GM23338 (cell line): ENCODE results near the gene LRRC3. TPM values are rescaled to one million over a fixed set of nuclear protein-coding genes. Genes with fewer than 3 reads are reported as not detected.

Experiments used
- ATAC-seq: fragments of 200-7000 bp; cut with Tn5 transposase; 3 replicates; pipeline ENCODE4 v1.9.1; 2020
- DNase-seq: peaks from one replicate; pipeline ENCODE4 v3.0.0-alpha.2; 2015; ENCODE audit warnings: low spot score
- H2AFZ ChIP-seq: fragments of 200-600 bp; sonication (generic); 2 replicates; pipeline ENCODE4 v1.8.0; 2016; ENCODE audit warnings: antibody characterized with exemption, mild to moderate bottlenecking, moderate library complexity
- H3F3A ChIP-seq: fragments of 200-600 bp; sonication (generic); replicated peaks from 2 replicates; pipeline ENCODE4 v1.8.0; 2017; ENCODE audit warnings: antibody characterized with exemption, mixed run types, low read depth
- H3K27ac ChIP-seq: fragments of 200-600 bp; sonication (generic); 2 replicates; pipeline ENCODE4 v1.6.1; 2016; ENCODE audit warnings: low read depth
- H3K27me3 ChIP-seq: fragments of 200-600 bp; sonication (generic); 2 replicates; pipeline ENCODE4 v1.8.0; 2016; ENCODE audit warnings: mild to moderate bottlenecking, mixed run types, moderate library complexity; ENCODE audit not compliant: insufficient read depth
- H3K36me3 ChIP-seq: fragments of 200-600 bp; sonication (generic); 2 replicates; pipeline ENCODE4 v1.8.0; 2016; ENCODE audit warnings: mild to moderate bottlenecking; ENCODE audit not compliant: insufficient read depth
- H3K4me1 ChIP-seq: fragments of 200-600 bp; sonication (generic); 2 replicates; pipeline ENCODE4 v1.8.0; 2016; ENCODE audit warnings: mild to moderate bottlenecking, moderate library complexity; ENCODE audit not compliant: insufficient read depth
- H3K4me2 ChIP-seq: fragments of 200-600 bp; sonication (generic); 2 replicates; pipeline ENCODE4 v1.7.1; 2017; ENCODE audit warnings: mixed run types
- H3K4me3 ChIP-seq: fragments of 200-600 bp; sonication (generic); 2 replicates; pipeline ENCODE4 v1.6.1; 2016; ENCODE audit warnings: mixed run types
- H3K79me2 ChIP-seq: fragments of 200-600 bp; sonication (generic); replicated peaks from 2 replicates; pipeline ENCODE4 v1.8.0; 2017; ENCODE audit warnings: mild to moderate bottlenecking; ENCODE audit not compliant: insufficient read depth
- H3K9me2 ChIP-seq: fragments of 200-600 bp; sonication (generic); 2 replicates; pipeline ENCODE4 v1.8.0; 2017; ENCODE audit not compliant: insufficient read depth
- H4K20me1 ChIP-seq: fragments of 200-600 bp; sonication (generic); replicated peaks from 2 replicates; pipeline ENCODE4 v1.8.0; 2017; ENCODE audit warnings: mild to moderate bottlenecking; ENCODE audit not compliant: insufficient read depth
- H3K27ac Mint-ChIP-seq: 2 replicates; pipeline ENCODE4 v1.8.0; 2020; ENCODE audit warnings: inconsistent platforms, mild to moderate bottlenecking, moderate library complexity, mixed read lengths
- H3K27me3 Mint-ChIP-seq: 3 replicates; pipeline ENCODE4 v1.8.0; 2022; ENCODE audit warnings: low read depth, mild to moderate bottlenecking, moderate library complexity, mixed read lengths, inconsistent platforms; ENCODE audit not compliant: insufficient read depth, poor library complexity
- H3K36me3 Mint-ChIP-seq: 3 replicates; pipeline ENCODE4 v1.8.0; 2021; ENCODE audit warnings: low read depth, mild to moderate bottlenecking, inconsistent platforms, moderate library complexity, mixed read lengths
- H3K4me1 Mint-ChIP-seq: 3 replicates; pipeline ENCODE4 v1.8.0; 2020; ENCODE audit warnings: mild to moderate bottlenecking, inconsistent platforms, mixed read lengths
- H3K4me3 Mint-ChIP-seq: 3 replicates; pipeline ENCODE4 v1.8.0; 2021; ENCODE audit warnings: moderate library complexity, mild to moderate bottlenecking, inconsistent platforms, mixed read lengths
- H3K9me3 Mint-ChIP-seq: 3 replicates; pipeline ENCODE4 v1.8.0; 2020; ENCODE audit warnings: moderate library complexity, mild to moderate bottlenecking, inconsistent platforms, mixed read lengths
- CREB1 ChIP-seq: fragments of 250-450 bp; sonication (Bioruptor Pico); IDR thresholded peaks from 2 replicates; pipeline ENCODE4 v1.5.0; 2020; ENCODE audit warnings: low read depth, mild to moderate bottlenecking, moderate library complexity
- EZH2 ChIP-seq: fragments of 200-600 bp; sonication (generic); IDR thresholded peaks from one replicate; pipeline ENCODE4 v1.8.0; 2017; ENCODE audit warnings: antibody characterized with exemption, mild to moderate bottlenecking, low read depth; ENCODE audit not compliant: unreplicated experiment
- EZH2phosphoT487 ChIP-seq: fragments of 200-600 bp; sonication (generic); IDR thresholded peaks from one replicate; pipeline ENCODE4 v1.8.1; 2018; ENCODE audit warnings: antibody characterized with exemption; ENCODE audit not compliant: unreplicated experiment
- JUNB ChIP-seq: IDR thresholded peaks from one replicate; pipeline ENCODE4 v1.6.1; 2016; ENCODE audit warnings: antibody characterized with exemption; ENCODE audit not compliant: unreplicated experiment
- NANOG ChIP-seq: IDR thresholded peaks from 2 replicates; pipeline ENCODE4 v1.6.1; 2016; ENCODE audit warnings: antibody characterized with exemption, borderline replicate concordance
- POLR2AphosphoS5 ChIP-seq: IDR thresholded peaks from 2 replicates; pipeline ENCODE4 v1.6.1; 2016; ENCODE audit warnings: antibody characterized with exemption, low read depth
- STAT1 ChIP-seq: IDR thresholded peaks from one replicate; pipeline ENCODE4 v1.6.1; 2016; ENCODE audit warnings: antibody characterized with exemption; ENCODE audit not compliant: unreplicated experiment
- ZNF331 ChIP-seq: fragments of 250-450 bp; sonication (Bioruptor Pico); IDR thresholded peaks from 2 replicates; pipeline ENCODE4 v1.5.0; 2020; ENCODE audit warnings: low read depth, mild to moderate bottlenecking, moderate library complexity
- polyA plus RNA-seq: library from polyadenylated mRNA; unstranded; fragments of >200 nt; fragmentation: Nextera tagmentation; extraction: Ambion mirVana; gene quantifications from 2 replicates; pipeline ENCODE4 v1.2.1, GENCODE V29; 2016
- total RNA-seq: library from RNA; depleted of rRNA; stranded (reverse); fragments of >200 nt; shearing (Covaris generic); gene quantifications from 2 replicates; pipeline ENCODE4 v1.2.3, GENCODE V29; 2014
- TF ChIP-seq, protein P1 (sequence below): IDR thresholded peaks from one replicate; pipeline ENCODE4 v1.6.1; 2018; ENCODE audit warnings: antibody characterized with exemption; ENCODE audit not compliant: unreplicated experiment
- TF ChIP-seq, protein P2 (sequence below): IDR thresholded peaks from 2 replicates; pipeline ENCODE4 v1.6.1; 2016; ENCODE audit warnings: antibody characterized with exemption
- TF ChIP-seq, protein P3 (sequence below), 2 experiments: fragments of 200-600 bp in 1 of 2; sonication (generic) in 1 of 2; conservative IDR thresholded peaks; 2 replicates each; pipeline versions ENCODE4 v1.5.1 to v1.6.1; 2016 to 2017; ENCODE audit warnings: antibody characterized with exemption in 2 of 2, low read depth in 2 of 2, mild to moderate bottlenecking in 2 of 2, moderate library complexity in 1 of 2

The LRRC3 gene
- total and polyA plus RNA-seq, 2 experiments from 2014 or later = 0.95 to 6.8 TPM

DNA sequence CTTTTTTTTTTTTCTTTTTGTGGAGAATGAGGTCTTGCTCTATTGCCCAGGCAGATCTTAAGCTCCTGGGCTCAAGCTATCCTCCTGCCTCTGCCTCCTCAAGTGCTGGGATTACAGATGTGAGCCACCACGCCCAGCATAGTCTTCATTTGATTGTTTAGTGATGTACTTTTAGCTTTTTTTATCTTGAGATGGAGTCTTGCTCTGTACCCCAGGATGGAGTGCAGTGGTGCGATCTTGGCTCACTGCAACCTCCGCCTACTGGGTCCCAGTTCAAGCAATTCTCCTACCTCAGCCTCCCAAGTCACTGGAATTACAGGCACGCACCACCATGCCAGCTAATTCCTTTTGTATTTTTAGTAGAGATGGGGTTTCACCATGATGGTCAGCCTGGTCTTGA is 24.0 kb upstream of the LRRC3 start:
- H3K27me3 ChIP-seq = no peaks in the 10 kb centered on the region
- no peak for TF ChIP-seq NANOG
- TF ChIP-seq, protein P1, sequence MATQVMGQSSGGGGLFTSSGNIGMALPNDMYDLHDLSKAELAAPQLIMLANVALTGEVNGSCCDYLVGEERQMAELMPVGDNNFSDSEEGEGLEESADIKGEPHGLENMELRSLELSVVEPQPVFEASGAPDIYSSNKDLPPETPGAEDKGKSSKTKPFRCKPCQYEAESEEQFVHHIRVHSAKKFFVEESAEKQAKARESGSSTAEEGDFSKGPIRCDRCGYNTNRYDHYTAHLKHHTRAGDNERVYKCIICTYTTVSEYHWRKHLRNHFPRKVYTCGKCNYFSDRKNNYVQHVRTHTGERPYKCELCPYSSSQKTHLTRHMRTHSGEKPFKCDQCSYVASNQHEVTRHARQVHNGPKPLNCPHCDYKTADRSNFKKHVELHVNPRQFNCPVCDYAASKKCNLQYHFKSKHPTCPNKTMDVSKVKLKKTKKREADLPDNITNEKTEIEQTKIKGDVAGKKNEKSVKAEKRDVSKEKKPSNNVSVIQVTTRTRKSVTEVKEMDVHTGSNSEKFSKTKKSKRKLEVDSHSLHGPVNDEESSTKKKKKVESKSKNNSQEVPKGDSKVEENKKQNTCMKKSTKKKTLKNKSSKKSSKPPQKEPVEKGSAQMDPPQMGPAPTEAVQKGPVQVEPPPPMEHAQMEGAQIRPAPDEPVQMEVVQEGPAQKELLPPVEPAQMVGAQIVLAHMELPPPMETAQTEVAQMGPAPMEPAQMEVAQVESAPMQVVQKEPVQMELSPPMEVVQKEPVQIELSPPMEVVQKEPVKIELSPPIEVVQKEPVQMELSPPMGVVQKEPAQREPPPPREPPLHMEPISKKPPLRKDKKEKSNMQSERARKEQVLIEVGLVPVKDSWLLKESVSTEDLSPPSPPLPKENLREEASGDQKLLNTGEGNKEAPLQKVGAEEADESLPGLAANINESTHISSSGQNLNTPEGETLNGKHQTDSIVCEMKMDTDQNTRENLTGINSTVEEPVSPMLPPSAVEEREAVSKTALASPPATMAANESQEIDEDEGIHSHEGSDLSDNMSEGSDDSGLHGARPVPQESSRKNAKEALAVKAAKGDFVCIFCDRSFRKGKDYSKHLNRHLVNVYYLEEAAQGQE = no peak
- TF ChIP-seq, protein P2, sequence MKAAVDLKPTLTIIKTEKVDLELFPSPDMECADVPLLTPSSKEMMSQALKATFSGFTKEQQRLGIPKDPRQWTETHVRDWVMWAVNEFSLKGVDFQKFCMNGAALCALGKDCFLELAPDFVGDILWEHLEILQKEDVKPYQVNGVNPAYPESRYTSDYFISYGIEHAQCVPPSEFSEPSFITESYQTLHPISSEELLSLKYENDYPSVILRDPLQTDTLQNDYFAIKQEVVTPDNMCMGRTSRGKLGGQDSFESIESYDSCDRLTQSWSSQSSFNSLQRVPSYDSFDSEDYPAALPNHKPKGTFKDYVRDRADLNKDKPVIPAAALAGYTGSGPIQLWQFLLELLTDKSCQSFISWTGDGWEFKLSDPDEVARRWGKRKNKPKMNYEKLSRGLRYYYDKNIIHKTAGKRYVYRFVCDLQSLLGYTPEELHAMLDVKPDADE = no peak
- DNase-seq = no peak
- no peaks in the 10 kb centered on the region for H3K4me1 Mint-ChIP-seq
- H3K36me3 Mint-ChIP-seq = peaks cover 4% of the 10 kb centered on the region; the same call in 1 of the 3 replicates
- H3K9me2 ChIP-seq = no peaks in the 10 kb centered on the region
- H3K79me2 ChIP-seq = no peaks in the 10 kb centered on the region
- no peak overlapping the region for H3K4me3 Mint-ChIP-seq
- no peak overlapping the region for H3K27ac Mint-ChIP-seq
- H3K4me1 ChIP-seq = no peaks in the 10 kb centered on the region
- H3K4me2 ChIP-seq = no peak overlapping the region
- H4K20me1 ChIP-seq = no peaks in the 10 kb centered on the region
- ATAC-seq = no peak
- no peak overlapping the region for H2AFZ ChIP-seq
- H3K9me3 Mint-ChIP-seq = peaks cover 17% of the 10 kb centered on the region; the same call in 2 of the 3 replicates
- H3K27me3 Mint-ChIP-seq = peaks cover 4% of the 10 kb centered on the region
- H3K36me3 ChIP-seq = no peaks in the 10 kb centered on the region
- H3K27ac ChIP-seq = no peak overlapping the region
- no peak overlapping the region for H3K4me3 ChIP-seq
- no peaks in the 10 kb centered on the region for H3F3A ChIP-seq

DNA sequence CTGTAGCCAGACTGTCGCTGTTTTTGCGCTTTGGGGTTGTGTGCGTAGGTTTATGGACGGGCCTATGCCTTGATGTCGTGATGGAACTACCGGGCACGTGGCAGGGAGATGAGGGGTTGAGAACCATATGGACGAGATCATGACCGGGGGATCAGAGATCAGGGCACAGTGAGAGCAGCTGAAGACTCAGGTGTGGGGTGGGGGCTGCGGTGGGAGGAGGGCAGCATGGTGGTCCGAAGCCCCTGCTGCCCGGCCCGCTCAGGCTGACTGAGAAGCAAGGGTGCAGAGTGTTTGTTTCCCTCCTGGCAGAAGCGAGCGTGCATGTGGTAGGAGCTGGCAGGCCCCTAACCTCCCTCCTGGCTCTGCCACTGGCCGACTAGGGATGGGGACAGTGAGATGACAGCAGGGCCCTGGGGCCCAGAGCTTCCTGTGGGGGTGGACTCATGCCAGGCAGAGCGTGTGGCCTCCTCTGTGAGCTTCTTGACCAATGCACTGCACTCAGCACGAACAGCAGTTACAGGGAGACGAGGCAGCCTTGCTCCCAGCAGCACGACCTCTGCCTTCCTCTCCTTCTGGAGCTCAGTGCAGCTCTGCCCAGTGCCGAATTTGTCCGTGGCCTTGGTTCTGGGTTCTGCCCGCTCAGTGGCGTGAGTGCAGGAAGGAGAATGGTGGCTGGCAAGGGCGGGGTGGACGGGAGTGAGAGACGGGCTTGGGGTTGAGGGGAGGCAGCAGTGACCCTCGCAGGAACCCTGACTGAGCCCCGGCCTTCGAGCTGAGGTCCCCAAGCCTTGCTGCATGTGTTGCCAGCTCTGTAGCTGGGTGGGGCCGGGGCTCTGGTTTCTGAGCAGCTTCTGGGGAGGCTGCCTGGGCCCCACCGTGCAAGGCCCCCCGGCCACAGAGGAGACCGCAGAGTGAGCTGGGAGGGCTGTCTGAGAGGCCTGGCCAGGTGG is 22.2 kb upstream of the LRRC3 start:
- H3K4me2 ChIP-seq = no peak overlapping the region
- no peak overlapping the region for H3K4me3 ChIP-seq
- H3K27me3 Mint-ChIP-seq = peaks cover 4% of the 10 kb centered on the region
- H3K27me3 ChIP-seq = no peaks in the 10 kb centered on the region
- no peaks in the 10 kb centered on the region for H3K36me3 ChIP-seq
- H2AFZ ChIP-seq = no peak overlapping the region
- no peak overlapping the region for H3K27ac ChIP-seq
- H3K36me3 Mint-ChIP-seq = peaks cover 4% of the 10 kb centered on the region; the same call in 1 of the 3 replicates
- H3K27ac Mint-ChIP-seq = no peak overlapping the region
- H3K9me3 Mint-ChIP-seq = peaks cover 17% of the 10 kb centered on the region; the same call in 2 of the 3 replicates
- no peaks in the 10 kb centered on the region for H3K9me2 ChIP-seq
- H3F3A ChIP-seq = no peaks in the 10 kb centered on the region
- H3K79me2 ChIP-seq = no peaks in the 10 kb centered on the region
- no peak overlapping the region for H3K4me3 Mint-ChIP-seq
- ATAC-seq = no peak
- no peak for DNase-seq
- no peaks in the 10 kb centered on the region for H3K4me1 Mint-ChIP-seq
- no peaks in the 10 kb centered on the region for H4K20me1 ChIP-seq
- H3K4me1 ChIP-seq = no peaks in the 10 kb centered on the region
- TF ChIP-seq POLR2AphosphoS5 (no peak), EZH2phosphoT487 (no peak), CREB1 (CRISPR knock-in tag) (no peak), ZNF331 (CRISPR knock-in tag) (no peak), STAT1 (no peak), EZH2 (no peak), JUNB (no peak)
- TF ChIP-seq, protein P1 = no peak
- TF ChIP-seq, protein P2 = no peak
- TF ChIP-seq, protein P3, sequence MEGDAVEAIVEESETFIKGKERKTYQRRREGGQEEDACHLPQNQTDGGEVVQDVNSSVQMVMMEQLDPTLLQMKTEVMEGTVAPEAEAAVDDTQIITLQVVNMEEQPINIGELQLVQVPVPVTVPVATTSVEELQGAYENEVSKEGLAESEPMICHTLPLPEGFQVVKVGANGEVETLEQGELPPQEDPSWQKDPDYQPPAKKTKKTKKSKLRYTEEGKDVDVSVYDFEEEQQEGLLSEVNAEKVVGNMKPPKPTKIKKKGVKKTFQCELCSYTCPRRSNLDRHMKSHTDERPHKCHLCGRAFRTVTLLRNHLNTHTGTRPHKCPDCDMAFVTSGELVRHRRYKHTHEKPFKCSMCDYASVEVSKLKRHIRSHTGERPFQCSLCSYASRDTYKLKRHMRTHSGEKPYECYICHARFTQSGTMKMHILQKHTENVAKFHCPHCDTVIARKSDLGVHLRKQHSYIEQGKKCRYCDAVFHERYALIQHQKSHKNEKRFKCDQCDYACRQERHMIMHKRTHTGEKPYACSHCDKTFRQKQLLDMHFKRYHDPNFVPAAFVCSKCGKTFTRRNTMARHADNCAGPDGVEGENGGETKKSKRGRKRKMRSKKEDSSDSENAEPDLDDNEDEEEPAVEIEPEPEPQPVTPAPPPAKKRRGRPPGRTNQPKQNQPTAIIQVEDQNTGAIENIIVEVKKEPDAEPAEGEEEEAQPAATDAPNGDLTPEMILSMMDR (conservative IDR thresholded peaks at IDR 0.05; ENCODE audit: low read depth in 2 of 2) = no peak
